ENCODE measurements around the gene DYNLL1. TPM values are rescaled to one million over a fixed set of nuclear protein-coding genes. Genes with fewer than 3 reads are reported as not detected.

Gene DYNLL1
- total RNA-seq, 1 experiment from 2014 or later: 243 TPM

DNA sequence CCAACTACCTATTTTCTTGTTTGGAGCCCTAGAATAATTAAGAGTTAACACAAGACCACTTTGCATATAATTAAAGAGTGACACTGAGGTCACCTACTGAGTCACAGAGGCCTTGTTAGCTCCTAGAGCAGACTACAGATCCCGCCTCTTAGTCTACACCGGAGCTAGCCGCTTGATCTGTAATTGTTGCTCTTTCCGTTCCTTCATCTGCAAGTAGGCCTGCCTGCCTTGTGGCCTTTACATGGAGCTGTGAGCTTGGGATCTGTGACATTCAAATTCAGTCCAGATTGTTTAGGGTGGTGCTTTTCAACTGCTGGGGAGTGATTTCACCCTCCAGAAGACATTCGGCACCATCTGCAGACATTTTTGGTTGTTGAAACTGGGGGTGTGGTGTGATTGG lies 5.6 kb upstream of the DYNLL1 start:
- BruUV-seq (replicated peaks): no TSS peak
- H3K4me2 ChIP-seq (ENCODE audit: low read length): no peak overlapping the region
- no peak overlapping the region for H3K9ac ChIP-seq (ENCODE audit: low read length)
- POLR2A ChIA-PET: no interaction called here
- DNase-seq (ENCODE audit: low read depth, low spot score) (no peak), ATAC-seq (no peak)
- no peaks in the 10 kb centered on the region for H3K9me2 ChIP-seq (ENCODE audit: insufficient read depth)
- H3K36me3 ChIP-seq (ENCODE audit: control insufficient read depth in 1 of 2, insufficient read depth in 2 of 2, low read length in 2 of 2): no peaks in the 10 kb centered on the region; a peak in 2 of 4 replicates
- H3K27me3 ChIP-seq (ENCODE audit: insufficient read depth, low read length): no peaks in the 10 kb centered on the region
- no peaks in the 10 kb centered on the region for H3K9me3 ChIP-seq (ENCODE audit: control insufficient read depth in 1 of 2, insufficient read depth in 1 of 2, low read depth in 1 of 2, low read length in 2 of 2)
- no peaks in the 10 kb centered on the region for H4K20me1 ChIP-seq (ENCODE audit: insufficient read depth)
- H3K4me3 ChIP-seq (replicated peaks in 1 of 2; ENCODE audit: low read depth in 1 of 2, low read length in 2 of 2): no peak overlapping the region
- intact Hi-C loops (cut with micrococcal nuclease): no loop called here
- peaks cover 3 to 7% of the 10 kb centered on the region in 2 experiments; a peak in 2 of 4 replicates for H3K4me1 ChIP-seq (ENCODE audit: control insufficient read depth in 1 of 2, insufficient read depth in 2 of 2, low read length in 2 of 2)
- H2AFZ ChIP-seq (ENCODE audit: low read depth, low read length, poor library complexity, severe bottlenecking): no peak overlapping the region
- H3K27ac ChIP-seq (ENCODE audit: low read depth, low read length): no peak overlapping the region
- peaks cover 13% of the 10 kb centered on the region; the same call in 1 of the 2 replicates for H3K79me2 ChIP-seq (ENCODE audit: insufficient read depth, low read length)
- CTCF ChIA-PET: no interaction called here
- no peak for TF ChIP-seq RAD21 (IDR thresholded peaks at IDR 0.05; ENCODE audit: low read depth)
- TF ChIP-seq, protein P1, sequence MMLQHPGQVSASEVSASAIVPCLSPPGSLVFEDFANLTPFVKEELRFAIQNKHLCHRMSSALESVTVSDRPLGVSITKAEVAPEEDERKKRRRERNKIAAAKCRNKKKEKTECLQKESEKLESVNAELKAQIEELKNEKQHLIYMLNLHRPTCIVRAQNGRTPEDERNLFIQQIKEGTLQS (IDR thresholded peaks at IDR 0.05): no peak
- no peak for TF ChIP-seq EZH2 (IDR thresholded peaks at IDR 0.05)
- RAD21 ChIA-PET (ENCODE audit: low non-redundant PET in 1 of 2, low total read pairs in 2 of 2, uncharacterized antibody in 2 of 2, unreplicated experiment in 2 of 2): no interaction called here

- no peak overlapping the region for H3K4me3 ChIP-seq (replicated peaks in 1 of 2; ENCODE audit: low read depth in 1 of 2, low read length in 2 of 2)
- no peaks in the 10 kb centered on the region for H3K9me2 ChIP-seq (ENCODE audit: insufficient read depth)
- H2AFZ ChIP-seq (ENCODE audit: low read depth, low read length, poor library complexity, severe bottlenecking): no peak overlapping the region
- no peak overlapping the region for H3K4me2 ChIP-seq (ENCODE audit: low read length)
- ChIA-PET POLR2A (no interaction called here), RAD21 (ENCODE audit: low non-redundant PET in 1 of 2, low total read pairs in 2 of 2, uncharacterized antibody in 2 of 2, unreplicated experiment in 2 of 2) (no interaction called here), CTCF (no interaction called here)
- DNase-seq (ENCODE audit: low read depth, low spot score) (no peak), ATAC-seq (no peak)
- H3K4me1 ChIP-seq (ENCODE audit: control insufficient read depth in 1 of 2, insufficient read depth in 2 of 2, low read length in 2 of 2): peaks cover 3 to 7% of the 10 kb centered on the region in 2 experiments; a peak in 2 of 4 replicates
- H3K79me2 ChIP-seq (ENCODE audit: insufficient read depth, low read length): peaks cover 14% of the 10 kb centered on the region; the same call in 1 of the 2 replicates
- no peaks in the 10 kb centered on the region; a peak in 2 of 4 replicates for H3K36me3 ChIP-seq (ENCODE audit: control insufficient read depth in 1 of 2, insufficient read depth in 2 of 2, low read length in 2 of 2)
- BruUV-seq (replicated peaks): no TSS peak
- TF ChIP-seq YY1 (IDR thresholded peaks at IDR 0.05; ENCODE audit: extremely low read depth, insufficient replicate concordance, low read depth, low read length) (no peak), EGR1 (IDR thresholded peaks at IDR 0.05; ENCODE audit: low read depth) (no peak), MAX (IDR thresholded peaks at IDR 0.05) (no peak), REST (IDR thresholded peaks at IDR 0.05; ENCODE audit: low read depth) (no peak), EZH2phosphoT487 (IDR thresholded peaks at IDR 0.05; ENCODE audit: borderline replicate concordance) (no peak), CBX3 (IDR thresholded peaks at IDR 0.05; ENCODE audit: low read depth) (no peak), ELF1 (IDR thresholded peaks at IDR 0.05; ENCODE audit: borderline replicate concordance, low read depth) (no peak), RAD21 (IDR thresholded peaks at IDR 0.05; ENCODE audit: low read depth) (no peak)
- H3K27me3 ChIP-seq (ENCODE audit: insufficient read depth, low read length): no peaks in the 10 kb centered on the region
- H3K9me3 ChIP-seq (ENCODE audit: control insufficient read depth in 1 of 2, insufficient read depth in 1 of 2, low read depth in 1 of 2, low read length in 2 of 2): no peaks in the 10 kb centered on the region
- intact Hi-C loops (cut with micrococcal nuclease): no loop called here
- no peak overlapping the region for H3K27ac ChIP-seq (ENCODE audit: low read depth, low read length)
- H4K20me1 ChIP-seq (ENCODE audit: insufficient read depth): no peaks in the 10 kb centered on the region
- no peak overlapping the region for H3K9ac ChIP-seq (ENCODE audit: low read length)
Observed at GRCh38 chr12:120490833-120491512, 4.9 kb upstream of the DYNLL1 start.
